Measurements from ENCODE around the gene NEK10.

Gene NEK10

GRCh38 chr3:27376109-27376772 is 7.1 kb upstream of the NEK10 start:
- WGBS (ENCODE audit: insufficient coverage, insufficient read length), result no CpG with 5 or more reads among the region's 6 CpGs
- Histone ChIP-seq H3K4me3 (ENCODE audit: low read length) (no peak overlapping the region), H3K9me3 (ENCODE audit: control insufficient read depth, insufficient read depth, low read length) (no peaks in the 10 kb centered on the region), H3K36me3 (ENCODE audit: control insufficient read depth, insufficient read depth, low read length) (no peaks in the 10 kb centered on the region; the same call in 1 of the 2 replicates), H3K27ac (ENCODE audit: low read length) (no peak overlapping the region), H3K4me1 (ENCODE audit: control insufficient read depth, insufficient read depth, low read length) (no peaks in the 10 kb centered on the region), H3K27me3 (ENCODE audit: control insufficient read depth, insufficient read depth, low read length) (no peaks in the 10 kb centered on the region)
- DNase-seq (ENCODE audit: low read depth, low spot score), result no peak

- no CpG with 5 or more reads among the region's 1 CpG for WGBS (ENCODE audit: insufficient coverage, insufficient read length)
- H3K4me3 ChIP-seq (ENCODE audit: low read length), result no peak overlapping the region
- no peaks in the 10 kb centered on the region for H3K9me3 ChIP-seq (ENCODE audit: control insufficient read depth, insufficient read depth, low read length)
- H3K4me1 ChIP-seq (ENCODE audit: control insufficient read depth, insufficient read depth, low read length), result no peaks in the 10 kb centered on the region
- H3K36me3 ChIP-seq (ENCODE audit: control insufficient read depth, insufficient read depth, low read length), result no peaks in the 10 kb centered on the region
- H3K27me3 ChIP-seq (ENCODE audit: control insufficient read depth, insufficient read depth, low read length), result no peaks in the 10 kb centered on the region
- DNase-seq (ENCODE audit: low read depth, low spot score), result no peak
- H3K27ac ChIP-seq (ENCODE audit: low read length), result no peak overlapping the region
These were observed 3.1 kb downstream of the NEK10 start for GRCh38 chr3:27366062-27366591.

- no peaks in the 10 kb centered on the region for H3K9me3 ChIP-seq (ENCODE audit: control insufficient read depth, insufficient read depth, low read length)
- no peak overlapping the region for H3K27ac ChIP-seq (ENCODE audit: low read length)
- H3K27me3 ChIP-seq (ENCODE audit: control insufficient read depth, insufficient read depth, low read length), result no peaks in the 10 kb centered on the region
- no peaks in the 10 kb centered on the region for H3K36me3 ChIP-seq (ENCODE audit: control insufficient read depth, insufficient read depth, low read length)
- H3K4me1 ChIP-seq (ENCODE audit: control insufficient read depth, insufficient read depth, low read length), result no peaks in the 10 kb centered on the region; the same call in 1 of the 2 replicates
- WGBS (ENCODE audit: insufficient coverage, insufficient read length), result no CpG with 5 or more reads among the region's 7 CpGs
- DNase-seq (ENCODE audit: low read depth, low spot score), result no peak
- no peak overlapping the region for H3K4me3 ChIP-seq (ENCODE audit: low read length)
These were observed 8.8 kb downstream of the NEK10 start for GRCh38 chr3:27360113-27361078.

GRCh38 chr3:27358372-27358771 is 10.8 kb downstream of the NEK10 start:
- Histone ChIP-seq H3K27me3 (ENCODE audit: control insufficient read depth, insufficient read depth, low read length) (no peaks in the 10 kb centered on the region), H3K9me3 (ENCODE audit: control insufficient read depth, insufficient read depth, low read length) (no peaks in the 10 kb centered on the region), H3K4me3 (ENCODE audit: low read length) (no peak overlapping the region), H3K27ac (ENCODE audit: low read length) (no peak overlapping the region), H3K36me3 (ENCODE audit: control insufficient read depth, insufficient read depth, low read length) (no peaks in the 10 kb centered on the region), H3K4me1 (ENCODE audit: control insufficient read depth, insufficient read depth, low read length) (no peaks in the 10 kb centered on the region; the same call in 1 of the 2 replicates)
- DNase-seq (ENCODE audit: low read depth, low spot score), result no peak
- WGBS (ENCODE audit: insufficient coverage, insufficient read length), result no CpG with 5 or more reads among the region's 3 CpGs

GRCh38 chr3:27357665-27358258 is 11.4 kb downstream of the NEK10 start:
- H3K27ac ChIP-seq (ENCODE audit: low read length), result no peak overlapping the region
- no CpG with 5 or more reads among the region's 1 CpG for WGBS (ENCODE audit: insufficient coverage, insufficient read length)
- H3K4me1 ChIP-seq (ENCODE audit: control insufficient read depth, insufficient read depth, low read length), result no peaks in the 10 kb centered on the region; the same call in 1 of the 2 replicates
- no peaks in the 10 kb centered on the region for H3K9me3 ChIP-seq (ENCODE audit: control insufficient read depth, insufficient read depth, low read length)
- DNase-seq (ENCODE audit: low read depth, low spot score), result peak; percentile 50
- no peaks in the 10 kb centered on the region for H3K36me3 ChIP-seq (ENCODE audit: control insufficient read depth, insufficient read depth, low read length)
- no peak overlapping the region for H3K4me3 ChIP-seq (ENCODE audit: low read length)
- no peaks in the 10 kb centered on the region for H3K27me3 ChIP-seq (ENCODE audit: control insufficient read depth, insufficient read depth, low read length)

GRCh38 chr3:27356976-27357375 is 12.2 kb downstream of the NEK10 start:
- Histone ChIP-seq H3K27me3 (ENCODE audit: control insufficient read depth, insufficient read depth, low read length) (no peaks in the 10 kb centered on the region), H3K9me3 (ENCODE audit: control insufficient read depth, insufficient read depth, low read length) (no peaks in the 10 kb centered on the region), H3K36me3 (ENCODE audit: control insufficient read depth, insufficient read depth, low read length) (no peaks in the 10 kb centered on the region), H3K4me1 (ENCODE audit: control insufficient read depth, insufficient read depth, low read length) (no peaks in the 10 kb centered on the region; the same call in 1 of the 2 replicates), H3K27ac (ENCODE audit: low read length) (no peak overlapping the region), H3K4me3 (ENCODE audit: low read length) (no peak overlapping the region)
- no peak for DNase-seq (ENCODE audit: low read depth, low spot score)
- WGBS (ENCODE audit: insufficient coverage, insufficient read length), result no CpG with 5 or more reads among the region's 3 CpGs

- no CpG with 5 or more reads among the region's 4 CpGs for WGBS (ENCODE audit: insufficient coverage, insufficient read length)
- no peak overlapping the region for H3K4me3 ChIP-seq (ENCODE audit: low read length)
- no peaks in the 10 kb centered on the region for H3K36me3 ChIP-seq (ENCODE audit: control insufficient read depth, insufficient read depth, low read length)
- no peak for DNase-seq (ENCODE audit: low read depth, low spot score)
- no peaks in the 10 kb centered on the region for H3K27me3 ChIP-seq (ENCODE audit: control insufficient read depth, insufficient read depth, low read length)
- H3K27ac ChIP-seq (ENCODE audit: low read length), result no peak overlapping the region
- H3K9me3 ChIP-seq (ENCODE audit: control insufficient read depth, insufficient read depth, low read length), result no peaks in the 10 kb centered on the region
- no peaks in the 10 kb centered on the region for H3K4me1 ChIP-seq (ENCODE audit: control insufficient read depth, insufficient read depth, low read length)
These were observed 14.5 kb downstream of the NEK10 start for GRCh38 chr3:27354588-27355203.

GRCh38 chr3:27354161-27354560 is 15.0 kb downstream of the NEK10 start:
- Histone ChIP-seq H3K4me3 (ENCODE audit: low read length) (no peak overlapping the region), H3K36me3 (ENCODE audit: control insufficient read depth, insufficient read depth, low read length) (no peaks in the 10 kb centered on the region), H3K4me1 (ENCODE audit: control insufficient read depth, insufficient read depth, low read length) (no peaks in the 10 kb centered on the region), H3K27me3 (ENCODE audit: control insufficient read depth, insufficient read depth, low read length) (no peaks in the 10 kb centered on the region), H3K27ac (ENCODE audit: low read length) (no peak overlapping the region), H3K9me3 (ENCODE audit: control insufficient read depth, insufficient read depth, low read length) (no peaks in the 10 kb centered on the region)
- WGBS (ENCODE audit: insufficient coverage, insufficient read length), result no CpG with 5 or more reads among the region's 5 CpGs
- DNase-seq (ENCODE audit: low read depth, low spot score), result no peak

GRCh38 chr3:27353221-27353620 is 16.0 kb downstream of the NEK10 start:
- Histone ChIP-seq H3K36me3 (ENCODE audit: control insufficient read depth, insufficient read depth, low read length) (no peaks in the 10 kb centered on the region), H3K4me3 (ENCODE audit: low read length) (no peak overlapping the region), H3K4me1 (ENCODE audit: control insufficient read depth, insufficient read depth, low read length) (no peaks in the 10 kb centered on the region), H3K27ac (ENCODE audit: low read length) (no peak overlapping the region), H3K27me3 (ENCODE audit: control insufficient read depth, insufficient read depth, low read length) (no peaks in the 10 kb centered on the region), H3K9me3 (ENCODE audit: control insufficient read depth, insufficient read depth, low read length) (no peaks in the 10 kb centered on the region)
- DNase-seq (ENCODE audit: low read depth, low spot score), result no peak
- no CpG with 5 or more reads among the region's 1 CpG for WGBS (ENCODE audit: insufficient coverage, insufficient read length)

GRCh38 chr3:27352047-27352446 is 17.1 kb downstream of the NEK10 start:
- Histone ChIP-seq H3K36me3 (ENCODE audit: control insufficient read depth, insufficient read depth, low read length) (no peaks in the 10 kb centered on the region), H3K9me3 (ENCODE audit: control insufficient read depth, insufficient read depth, low read length) (no peaks in the 10 kb centered on the region), H3K27ac (ENCODE audit: low read length) (no peak overlapping the region), H3K4me3 (ENCODE audit: low read length) (no peak overlapping the region), H3K27me3 (ENCODE audit: control insufficient read depth, insufficient read depth, low read length) (no peaks in the 10 kb centered on the region), H3K4me1 (ENCODE audit: control insufficient read depth, insufficient read depth, low read length) (no peaks in the 10 kb centered on the region)
- no CpG with 5 or more reads among the region's 3 CpGs for WGBS (ENCODE audit: insufficient coverage, insufficient read length)
- DNase-seq (ENCODE audit: low read depth, low spot score), result no peak
